Measurements from ENCODE around the gene NEUROG1.

- TF ChIP-seq EP300 (IDR thresholded peaks at IDR 0.05; ENCODE audit: borderline replicate concordance in 1 of 2, control insufficient read depth in 1 of 2, low read depth in 2 of 2, low read length in 2 of 2): no peak
- TF ChIP-seq, protein P1, sequence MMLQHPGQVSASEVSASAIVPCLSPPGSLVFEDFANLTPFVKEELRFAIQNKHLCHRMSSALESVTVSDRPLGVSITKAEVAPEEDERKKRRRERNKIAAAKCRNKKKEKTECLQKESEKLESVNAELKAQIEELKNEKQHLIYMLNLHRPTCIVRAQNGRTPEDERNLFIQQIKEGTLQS (IDR thresholded peaks at IDR 0.05; ENCODE audit: borderline replicate concordance, extremely low read depth, low read depth, low read length): no peak
- TF ChIP-seq BCLAF1 (IDR thresholded peaks at IDR 0.05): no peak
- TF ChIP-seq POLR2AphosphoS5 (IDR thresholded peaks at IDR 0.05; ENCODE audit: low read length): no peak
- TF ChIP-seq KDM1A (IDR thresholded peaks at IDR 0.05; ENCODE audit: borderline replicate concordance): no peak
- TF ChIP-seq JUNB (IDR thresholded peaks at IDR 0.05): no peak
- TF ChIP-seq NBN (IDR thresholded peaks at IDR 0.05): no peak
- no peak for TF ChIP-seq SPI1 (IDR thresholded peaks at IDR 0.05; ENCODE audit: borderline replicate concordance, insufficient read depth, low read depth, low read length)
- no peak for TF ChIP-seq PBX3 (IDR thresholded peaks at IDR 0.05; ENCODE audit: insufficient replicate concordance, low read depth, low read length)
Observed at GRCh38 chr5:135503871-135504270, 31.9 kb downstream of the NEUROG1 start.

Measured in GM12878 (cell line).